CD4-positive, CD25-positive, alpha-beta regulatory T cell (primary cell): ENCODE measurements around the gene ADAD2. TPM values are rescaled to one million over a fixed set of nuclear protein-coding genes. Genes with fewer than 3 reads are reported as not detected.
A peak's percentile ranks its signal among the peaks of the same experiment; 100 is the strongest.

ENCODE experiments used
- ATAC-seq, 2 donors: fragments of 150-1000 bp; cut with Tn5 transposase; one replicate each; pipeline ENCODE4 v1.10.0; 2021; ENCODE audit warnings: low read depth in 2 of 2, moderate number of reproducible peaks in 2 of 2, moderate library complexity in 1 of 2
- DNase-seq, 3 donors: peaks; one replicate each; pipeline versions ENCODE4 v3.0.0 to v3.0.0-alpha.2; 2012 to 2022; ENCODE audit warnings: mixed read lengths in 1 of 3
- H3K27ac ChIP-seq: one replicate; pipeline ENCODE4 v1.7.0; 2013; ENCODE audit warnings: mild to moderate bottlenecking, low read length; ENCODE audit not compliant: insufficient read depth, poor library complexity, severe bottlenecking
- H3K27me3 ChIP-seq: one replicate; pipeline ENCODE4 v1.7.0; 2013; ENCODE audit warnings: low read length; ENCODE audit not compliant: control insufficient read depth, insufficient read depth
- H3K36me3 ChIP-seq: one replicate; pipeline ENCODE4 v1.7.0; 2013; ENCODE audit warnings: mild to moderate bottlenecking, low read length, moderate library complexity; ENCODE audit not compliant: control insufficient read depth, insufficient read depth
- H3K4me1 ChIP-seq: 2 replicates; pipeline ENCODE4 v1.7.0; 2013; ENCODE audit warnings: mild to moderate bottlenecking, low read length; ENCODE audit not compliant: insufficient read depth, control insufficient read depth, poor library complexity, severe bottlenecking
- H3K4me3 ChIP-seq: one replicate; pipeline ENCODE4 v1.7.0; 2013; ENCODE audit warnings: low read depth, mild to moderate bottlenecking, low read length, moderate library complexity
- H3K9me3 ChIP-seq, 2 experiments: 1 replicate in 1 of 2; 2 replicates in 1 of 2; pipeline ENCODE4 v1.7.0; 2013; ENCODE audit warnings: low read length in 2 of 2, mild to moderate bottlenecking in 1 of 2, moderate library complexity in 1 of 2; ENCODE audit not compliant: control insufficient read depth in 2 of 2
- H3K27ac Mint-ChIP-seq, 3 donors: one replicate each; pipeline ENCODE4 v1.8.0; 2020 to 2022; ENCODE audit warnings: mild to moderate bottlenecking in 3 of 3, mixed read lengths in 3 of 3, moderate library complexity in 2 of 3
- H3K27me3 Mint-ChIP-seq: one replicate; pipeline ENCODE4 v1.8.0; 2022; ENCODE audit warnings: mild to moderate bottlenecking, mixed read lengths
- H3K36me3 Mint-ChIP-seq: one replicate; pipeline ENCODE4 v1.8.0; 2020; ENCODE audit warnings: mixed read lengths
- H3K4me1 Mint-ChIP-seq, 4 donors: one replicate each; pipeline ENCODE4 v1.8.0; 2020 to 2022; ENCODE audit warnings: mixed read lengths in 4 of 4, mild to moderate bottlenecking in 1 of 4
- H3K4me3 Mint-ChIP-seq, 4 donors: one replicate each; pipeline ENCODE4 v1.8.0; 2020 to 2022; ENCODE audit warnings: mild to moderate bottlenecking in 4 of 4, mixed read lengths in 4 of 4, moderate library complexity in 3 of 4
- H3K9me3 Mint-ChIP-seq, 7 donors: one replicate each; pipeline ENCODE4 v1.8.0; 2020 to 2022; ENCODE audit warnings: mixed read lengths in 7 of 7, mild to moderate bottlenecking in 3 of 7, moderate library complexity in 2 of 7
- polyA plus RNA-seq, 4 donors: library from polyadenylated mRNA; unstranded; fragments of 300-500 nt; fragmentation: Illumina TruSeq; gene quantifications; one replicate each; pipeline ENCODE4 v1.2.3, GENCODE V29; 2021
- total RNA-seq: library from RNA; stranded (reverse); gene quantifications from one replicate; pipeline ENCODE4 v1.2.3, GENCODE V29; 2022

ADAD2 gene
- total and polyA plus RNA-seq, 5 donors from 2014 or later = 0.07 to 0.40 (median 0.25) TPM; not detected in 2

- no peaks in the 10 kb centered on the region for H3K9me3 ChIP-seq
- DNase-seq (no peak), ATAC-seq (no peak)
- H3K4me1 ChIP-seq = peaks cover 11% of the 10 kb centered on the region
- no peaks in the 10 kb centered on the region for H3K27me3 ChIP-seq
- H3K36me3 ChIP-seq = no peaks in the 10 kb centered on the region
- no peaks in the 10 kb centered on the region for H3K9me3 Mint-ChIP-seq
- H3K4me1 Mint-ChIP-seq = peaks cover 5 to 21% (median 6%) of the 10 kb centered on the region in 4 donors
- H3K27ac ChIP-seq = no peak overlapping the region
- H3K4me3 ChIP-seq = no peak overlapping the region
- H3K36me3 Mint-ChIP-seq = no peaks in the 10 kb centered on the region
- H3K27ac Mint-ChIP-seq = no peak overlapping the region
- no peaks in the 10 kb centered on the region for H3K27me3 Mint-ChIP-seq
- H3K4me3 Mint-ChIP-seq = no peak overlapping the region
Measured at GRCh38 chr16:84195201-84196093, 4.5 kb downstream of the ADAD2 start.

GRCh38 chr16:84196101-84196500 is 5.1 kb downstream of the ADAD2 start:
- Mint-ChIP-seq H3K9me3 (no peaks in the 10 kb centered on the region), H3K4me3 (no peak overlapping the region), H3K36me3 (no peaks in the 10 kb centered on the region), H3K4me1 (peaks cover 5 to 21% (median 6%) of the 10 kb centered on the region in 4 donors), H3K27ac (no peak overlapping the region), H3K27me3 (no peaks in the 10 kb centered on the region)
- Histone ChIP-seq H3K4me1 (peaks cover 11% of the 10 kb centered on the region), H3K9me3 (no peaks in the 10 kb centered on the region), H3K4me3 (no peak overlapping the region), H3K27ac (no peak overlapping the region), H3K36me3 (no peaks in the 10 kb centered on the region), H3K27me3 (no peaks in the 10 kb centered on the region)
- DNase-seq = no peak
- ATAC-seq = no peak

GRCh38 chr16:84196727-84197394 is 5.9 kb downstream of the ADAD2 start:
- Histone ChIP-seq H3K4me1 (peaks cover 11% of the 10 kb centered on the region), H3K4me3 (no peak overlapping the region), H3K27ac (no peak overlapping the region), H3K27me3 (no peaks in the 10 kb centered on the region), H3K36me3 (no peaks in the 10 kb centered on the region), H3K9me3 (no peaks in the 10 kb centered on the region)
- H3K27ac Mint-ChIP-seq = no peak overlapping the region
- DNase-seq (no peak), ATAC-seq (no peak)
- no peaks in the 10 kb centered on the region for H3K36me3 Mint-ChIP-seq
- H3K4me3 Mint-ChIP-seq = no peak overlapping the region
- peaks cover 5 to 21% (median 6%) of the 10 kb centered on the region in 4 donors for H3K4me1 Mint-ChIP-seq
- H3K9me3 Mint-ChIP-seq = no peaks in the 10 kb centered on the region
- no peaks in the 10 kb centered on the region for H3K27me3 Mint-ChIP-seq

GRCh38 chr16:84197466-84198128 is 6.6 kb downstream of the ADAD2 start:
- Mint-ChIP-seq H3K4me3 (peak overlapping the region in 1 of 4 donors; percentile 29), H3K27ac (no peak overlapping the region)
- no peak for DNase-seq

GRCh38 chr16:84198401-84198800 is 7.4 kb downstream of the ADAD2 start:
- Mint-ChIP-seq H3K27me3 (no peaks in the 10 kb centered on the region), H3K27ac (no peak overlapping the region), H3K36me3 (no peaks in the 10 kb centered on the region), H3K4me1 (peaks cover 0 to 14% (median 6%) of the 10 kb centered on the region in 4 donors), H3K4me3 (no peak overlapping the region), H3K9me3 (no peaks in the 10 kb centered on the region)
- Histone ChIP-seq H3K9me3 (no peaks in the 10 kb centered on the region), H3K36me3 (no peaks in the 10 kb centered on the region), H3K4me3 (no peak overlapping the region), H3K4me1 (peaks cover 11% of the 10 kb centered on the region), H3K27me3 (no peaks in the 10 kb centered on the region), H3K27ac (no peak overlapping the region)
- ATAC-seq (no peak), DNase-seq (no peak)

More at GRCh38 chr16:84197466-84198128, 6.6 kb downstream of the ADAD2 start:
- Histone ChIP-seq H3K4me1 (peaks cover 11% of the 10 kb centered on the region), H3K9me3 (no peaks in the 10 kb centered on the region), H3K27me3 (no peaks in the 10 kb centered on the region), H3K27ac (no peak overlapping the region), H3K4me3 (no peak overlapping the region), H3K36me3 (no peaks in the 10 kb centered on the region)
- no peak for ATAC-seq
- Mint-ChIP-seq H3K9me3 (no peaks in the 10 kb centered on the region), H3K27me3 (no peaks in the 10 kb centered on the region), H3K4me1 (peaks cover 5 to 21% (median 6%) of the 10 kb centered on the region in 4 donors), H3K36me3 (no peaks in the 10 kb centered on the region)

- H3K9me3 ChIP-seq = no peaks in the 10 kb centered on the region
- Mint-ChIP-seq H3K9me3 (no peaks in the 10 kb centered on the region), H3K27ac (no peak overlapping the region), H3K4me3 (no peak overlapping the region), H3K27me3 (no peaks in the 10 kb centered on the region), H3K36me3 (no peaks in the 10 kb centered on the region), H3K4me1 (peaks cover 0 to 7% (median 3%) of the 10 kb centered on the region in 4 donors)
- ATAC-seq = no peak
- no peak overlapping the region for H3K27ac ChIP-seq
- H3K27me3 ChIP-seq = no peaks in the 10 kb centered on the region
- H3K36me3 ChIP-seq = no peaks in the 10 kb centered on the region
- H3K4me1 ChIP-seq = peaks cover 4% of the 10 kb centered on the region
- no peak overlapping the region for H3K4me3 ChIP-seq
- DNase-seq = no peak
Measured at GRCh38 chr16:84199097-84199496, 8.1 kb downstream of the ADAD2 start.

GRCh38 chr16:84199861-84200260 is 8.9 kb downstream of the ADAD2 start:
- Histone ChIP-seq H3K4me3 (no peak overlapping the region), H3K9me3 (no peaks in the 10 kb centered on the region), H3K36me3 (no peaks in the 10 kb centered on the region), H3K27ac (no peak overlapping the region), H3K27me3 (no peaks in the 10 kb centered on the region), H3K4me1 (no peaks in the 10 kb centered on the region)
- H3K4me3 Mint-ChIP-seq = no peak overlapping the region
- no peaks in the 10 kb centered on the region for H3K27me3 Mint-ChIP-seq
- DNase-seq (no peak), ATAC-seq (no peak)
- H3K27ac Mint-ChIP-seq = no peak overlapping the region
- H3K9me3 Mint-ChIP-seq = no peaks in the 10 kb centered on the region
- H3K4me1 Mint-ChIP-seq = no peaks in the 10 kb centered on the region
- H3K36me3 Mint-ChIP-seq = no peaks in the 10 kb centered on the region
